HepG2 (cell line): ENCODE data around the gene GPX7. TPM values are rescaled to one million over a fixed set of nuclear protein-coding genes. Genes with fewer than 3 reads are reported as not detected.

Experiments used
- ATM ChIP-seq: fragments of 450-650 bp; IDR thresholded peaks from 2 replicates; pipeline ENCODE4 v1.7.1; 2017; ENCODE audit warnings: mild to moderate bottlenecking, borderline replicate concordance
- DPF2 ChIP-seq: sonication (generic); formaldehyde crosslinking; IDR thresholded peaks from 2 replicates; pipeline ENCODE4 v1.4.0; 2020; ENCODE audit warnings: mild to moderate bottlenecking, low read depth, missing genetic modification reagents, borderline replicate concordance
- EP300 ChIP-seq, 3 experiments: sonication (generic) in 1 of 3; formaldehyde crosslinking in 1 of 3; IDR thresholded peaks; 2 replicates each; pipeline versions ENCODE4 v1.5.1 to v1.6.1; 2011 to 2020; ENCODE audit warnings: low read depth in 2 of 3, low read length in 2 of 3, borderline replicate concordance in 1 of 3, improper control_type of control experiment in 1 of 3, mild to moderate bottlenecking in 1 of 3, missing genetic modification reagents in 1 of 3, moderate library complexity in 1 of 3
- EZH2 ChIP-seq: conservative IDR thresholded peaks from 2 replicates; pipeline ENCODE4 v1.6.1; 2012; ENCODE audit warnings: mild to moderate bottlenecking, low read depth, low read length, moderate library complexity
- KAT2B ChIP-seq: fragments of 150-350 bp; IDR thresholded peaks from 2 replicates; pipeline ENCODE4 v1.6.1; 2014; ENCODE audit warnings: low read depth, low read length, borderline replicate concordance
- KLF6 ChIP-seq: IDR thresholded peaks from 2 replicates; pipeline ENCODE4 v1.8.0; 2016; ENCODE audit warnings: missing biosample characterization, missing genetic modification reagents
- MEF2D ChIP-seq: sonication (generic); formaldehyde crosslinking; IDR thresholded peaks from 2 replicates; pipeline ENCODE4 v1.5.1; 2020; ENCODE audit warnings: mild to moderate bottlenecking, missing genetic modification reagents
- MIER3 ChIP-seq: IDR thresholded peaks from 2 replicates; pipeline ENCODE4 v1.6.1; 2016; ENCODE audit warnings: missing compliant biosample characterization, borderline replicate concordance
- NCOA5 ChIP-seq: sonication (generic); formaldehyde crosslinking; IDR thresholded peaks from 2 replicates; pipeline ENCODE4 v1.4.0; 2020; ENCODE audit warnings: missing genetic modification reagents
- RXRA ChIP-seq: sonication (generic); formaldehyde crosslinking; IDR thresholded peaks from 2 replicates; pipeline ENCODE4 v1.5.1; 2020; ENCODE audit warnings: missing genetic modification reagents
- SIX4 ChIP-seq: sonication (generic); formaldehyde crosslinking; IDR thresholded peaks from 2 replicates; pipeline ENCODE4 v1.4.0; 2020; ENCODE audit warnings: missing genetic modification reagents
- TBX3 ChIP-seq: fragments of 450-650 bp; IDR thresholded peaks from 2 replicates; pipeline ENCODE4 v1.6.1; 2017; ENCODE audit warnings: antibody characterized with exemption, mild to moderate bottlenecking, inconsistent platforms, borderline replicate concordance
- TFE3 ChIP-seq: IDR thresholded peaks from 2 replicates; pipeline ENCODE4 v1.6.1; 2016
- THRA ChIP-seq: sonication (generic); formaldehyde crosslinking; IDR thresholded peaks from 2 replicates; pipeline ENCODE4 v1.4.0; 2020; ENCODE audit warnings: missing genetic modification reagents, borderline replicate concordance
- TSC22D2 ChIP-seq: sonication (generic); formaldehyde crosslinking; IDR thresholded peaks from 2 replicates; pipeline ENCODE4 v1.5.1; 2020; ENCODE audit warnings: missing genetic modification reagents, mild to moderate bottlenecking, borderline replicate concordance
- ZNF12 ChIP-seq: sonication (generic); formaldehyde crosslinking; IDR thresholded peaks from 2 replicates; pipeline ENCODE4 v1.5.0; 2020; ENCODE audit warnings: missing genetic modification reagents
- ZNF567 ChIP-seq: sonication (generic); formaldehyde crosslinking; IDR thresholded peaks from 2 replicates; pipeline ENCODE4 v1.8.1; 2023; ENCODE audit warnings: mild to moderate bottlenecking, missing genetic modification reagents, borderline replicate concordance
- ZNF709 ChIP-seq: sonication (generic); formaldehyde crosslinking; IDR thresholded peaks from 2 replicates; pipeline ENCODE4 v1.5.0; 2020; ENCODE audit warnings: mild to moderate bottlenecking, missing genetic modification reagents
- ZNF772 ChIP-seq: sonication (generic); formaldehyde crosslinking; IDR thresholded peaks from 2 replicates; pipeline ENCODE4 v1.5.0; 2020; ENCODE audit warnings: mild to moderate bottlenecking, missing genetic modification reagents
- ZNF839 ChIP-seq: sonication (generic); formaldehyde crosslinking; IDR thresholded peaks from 2 replicates; pipeline ENCODE4 v1.4.0; 2020; ENCODE audit warnings: missing genetic modification reagents, mild to moderate bottlenecking, borderline replicate concordance
- polyA plus RNA-seq, 8 experiments: library from polyadenylated mRNA; depleted of rRNA in 3 of 8; stranded (reverse) in 7 of 8; unstranded in 1 of 8; fragments of >200 nt; fragmentation: Illumina TruSeq in 4 of 8; extraction: Trizol in 4 of 8; gene quantifications; 2 replicates each; pipeline versions ENCODE4 v1.2.1 to v1.2.3, GENCODE V29; 2011 to 2016; ENCODE audit warnings: low read depth in 4 of 8, missing spikeins in 1 of 8, mixed read lengths in 1 of 8; ENCODE audit not compliant: insufficient read depth in 1 of 8
- total RNA-seq, 5 experiments: library from RNA; depleted of rRNA; stranded (reverse); fragments of >200 nt; fragmentation: Illumina TruSeq; extraction: Trizol; gene quantifications; 2 replicates each; pipeline ENCODE4 v1.2.3, GENCODE V29; 2016; ENCODE audit warnings: low read depth in 1 of 5
- TF ChIP-seq, protein P1 (sequence below): IDR thresholded peaks from 2 replicates; pipeline ENCODE4 v1.6.1; 2016; ENCODE audit warnings: missing compliant biosample characterization, missing genetic modification reagents, borderline replicate concordance
- TF ChIP-seq, protein P2 (sequence below): sonication (generic); IDR thresholded peaks from 2 replicates; pipeline ENCODE4 v1.6.1; 2016; ENCODE audit warnings: low read depth, borderline replicate concordance
- TF ChIP-seq, protein P3 (sequence below): sonication (generic); formaldehyde crosslinking; IDR thresholded peaks from 2 replicates; pipeline ENCODE4 v1.4.0; 2020; ENCODE audit warnings: missing genetic modification reagents

The GPX7 gene
- total and polyA plus RNA-seq, 2 of the 13 experiments (the other 11 are each of a cell fraction or from before 2014, with no cell fraction given) = 14.1 to 16.2 TPM

DNA sequence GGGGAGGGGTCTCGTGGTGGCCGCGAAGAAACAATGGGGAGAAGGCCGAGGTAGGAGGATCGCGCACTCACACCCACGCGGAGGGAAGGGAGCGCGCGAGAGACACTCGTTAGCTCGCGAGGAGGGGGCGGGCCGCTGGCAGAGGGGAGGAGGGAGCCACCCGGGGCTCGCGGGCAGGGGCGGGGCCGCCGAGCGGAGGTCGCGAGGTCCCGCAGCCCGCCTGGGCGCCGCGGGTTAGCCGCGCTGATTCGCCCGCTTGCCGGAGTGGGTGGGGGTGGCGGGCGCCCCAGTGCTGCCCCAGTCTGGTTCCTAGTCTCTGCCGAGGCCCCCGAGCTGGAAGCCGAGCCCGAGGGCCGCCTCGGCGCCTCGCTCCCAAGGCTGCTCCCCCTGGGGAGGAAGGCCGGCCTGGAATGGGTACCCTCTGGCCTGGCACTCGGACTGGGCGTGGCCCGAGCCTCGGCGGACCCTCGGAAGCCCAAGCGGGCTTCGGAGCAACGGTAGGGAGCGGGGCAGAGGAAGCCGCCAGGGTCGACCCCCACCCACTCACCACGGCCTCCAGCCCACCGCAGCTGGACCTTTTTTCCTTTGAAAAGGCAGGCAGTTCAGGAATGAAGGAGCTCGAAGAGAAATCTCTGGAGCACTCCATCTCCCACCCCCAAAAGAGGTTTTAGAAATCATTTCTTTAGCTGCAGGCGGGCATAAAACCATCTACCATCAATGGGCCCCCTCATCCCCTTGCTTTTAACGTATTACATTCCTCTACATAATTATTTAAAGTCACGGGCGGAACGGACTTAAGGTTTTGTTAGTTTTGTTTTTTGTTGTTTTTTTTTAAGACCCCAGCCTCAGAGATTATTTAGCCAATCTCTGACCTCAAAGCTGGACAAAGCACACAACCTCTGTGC, 48.6 kb upstream of the GPX7 start (continued):
- no peak for TF ChIP-seq TFE3 (CRISPR knock-in tag)
- TF ChIP-seq NCOA5 (CRISPR knock-in tag) = no peak
- TF ChIP-seq, protein P1, sequence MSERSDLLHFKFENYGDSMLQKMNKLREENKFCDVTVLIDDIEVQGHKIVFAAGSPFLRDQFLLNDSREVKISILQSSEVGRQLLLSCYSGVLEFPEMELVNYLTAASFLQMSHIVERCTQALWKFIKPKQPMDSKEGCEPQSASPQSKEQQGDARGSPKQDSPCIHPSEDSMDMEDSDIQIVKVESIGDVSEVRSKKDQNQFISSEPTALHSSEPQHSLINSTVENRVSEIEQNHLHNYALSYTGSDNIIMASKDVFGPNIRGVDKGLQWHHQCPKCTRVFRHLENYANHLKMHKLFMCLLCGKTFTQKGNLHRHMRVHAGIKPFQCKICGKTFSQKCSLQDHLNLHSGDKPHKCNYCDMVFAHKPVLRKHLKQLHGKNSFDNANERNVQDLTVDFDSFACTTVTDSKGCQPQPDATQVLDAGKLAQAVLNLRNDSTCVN = no peak
- TF ChIP-seq ZNF567 (CRISPR knock-in tag) = no peak
- TF ChIP-seq EZH2 = no peak
- no peak for TF ChIP-seq ATM
- no peak for TF ChIP-seq TBX3
- TF ChIP-seq, protein P2, sequence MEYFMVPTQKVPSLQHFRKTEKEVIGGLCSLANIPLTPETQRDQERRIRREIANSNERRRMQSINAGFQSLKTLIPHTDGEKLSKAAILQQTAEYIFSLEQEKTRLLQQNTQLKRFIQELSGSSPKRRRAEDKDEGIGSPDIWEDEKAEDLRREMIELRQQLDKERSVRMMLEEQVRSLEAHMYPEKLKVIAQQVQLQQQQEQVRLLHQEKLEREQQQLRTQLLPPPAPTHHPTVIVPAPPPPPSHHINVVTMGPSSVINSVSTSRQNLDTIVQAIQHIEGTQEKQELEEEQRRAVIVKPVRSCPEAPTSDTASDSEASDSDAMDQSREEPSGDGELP = no peak
- TF ChIP-seq TSC22D2 (CRISPR knock-in tag) = no peak
- 0 out of 2 replicates have a peak, but pooled peaks have one; percentile 28 for TF ChIP-seq ZNF12 (CRISPR knock-in tag)
- TF ChIP-seq DPF2 = no peak
- TF ChIP-seq MEF2D (CRISPR knock-in tag) = 0 out of 2 replicates have a peak, but pooled peaks have one; percentile 32
- no peak for TF ChIP-seq ZNF709 (CRISPR knock-in tag)
- TF ChIP-seq MIER3 (CRISPR knock-in tag) = no peak
- TF ChIP-seq, protein P3, sequence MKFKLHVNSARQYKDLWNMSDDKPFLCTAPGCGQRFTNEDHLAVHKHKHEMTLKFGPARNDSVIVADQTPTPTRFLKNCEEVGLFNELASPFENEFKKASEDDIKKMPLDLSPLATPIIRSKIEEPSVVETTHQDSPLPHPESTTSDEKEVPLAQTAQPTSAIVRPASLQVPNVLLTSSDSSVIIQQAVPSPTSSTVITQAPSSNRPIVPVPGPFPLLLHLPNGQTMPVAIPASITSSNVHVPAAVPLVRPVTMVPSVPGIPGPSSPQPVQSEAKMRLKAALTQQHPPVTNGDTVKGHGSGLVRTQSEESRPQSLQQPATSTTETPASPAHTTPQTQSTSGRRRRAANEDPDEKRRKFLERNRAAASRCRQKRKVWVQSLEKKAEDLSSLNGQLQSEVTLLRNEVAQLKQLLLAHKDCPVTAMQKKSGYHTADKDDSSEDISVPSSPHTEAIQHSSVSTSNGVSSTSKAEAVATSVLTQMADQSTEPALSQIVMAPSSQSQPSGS = 0 out of 2 replicates have a peak, but pooled peaks have one; percentile 35
- TF ChIP-seq KAT2B = no peak
- TF ChIP-seq EP300 (IDR thresholded peaks at IDR 0.05; ENCODE audit: low read depth in 2 of 2, low read length in 2 of 2) = no peak
- no peak for TF ChIP-seq EP300 (CRISPR knock-in tag; IDR thresholded peaks at IDR 0.05; ENCODE audit: borderline replicate concordance)
- TF ChIP-seq ZNF839 (CRISPR knock-in tag) = no peak; the same call in 1 of the 2 replicates
- no peak for TF ChIP-seq THRA (CRISPR knock-in tag)
- no peak for TF ChIP-seq SIX4 (CRISPR knock-in tag)
- peak; percentile 92 for TF ChIP-seq KLF6
- TF ChIP-seq RXRA (CRISPR knock-in tag) = peak; percentile 60; the same call in 1 of the 2 replicates
- TF ChIP-seq ZNF772 (CRISPR knock-in tag) = no peak
